HTR-8/SVneo (cell line): ENCODE measurements around the gene PKP1.
A peak's percentile ranks its signal among the peaks of the same experiment; 100 is the strongest.
"Not testable (repeated sequence)": the region's sequence is repeated elsewhere in the genome, so short reads cannot be mapped to it uniquely, and the experiment has no call there.

Source experiments
- DNase-seq: peaks from one replicate; pipeline ENCODE4 v3.0.0; 2011; ENCODE audit warnings: low spot score, mixed read lengths; ENCODE audit not compliant: insufficient read length
- FAIRE-seq: peaks from 2 replicates; lab custom pipeline; 2011; peaks lifted over from hg19 to GRCh38; lab: Jason Lieb, UNC

Gene PKP1, protein sequence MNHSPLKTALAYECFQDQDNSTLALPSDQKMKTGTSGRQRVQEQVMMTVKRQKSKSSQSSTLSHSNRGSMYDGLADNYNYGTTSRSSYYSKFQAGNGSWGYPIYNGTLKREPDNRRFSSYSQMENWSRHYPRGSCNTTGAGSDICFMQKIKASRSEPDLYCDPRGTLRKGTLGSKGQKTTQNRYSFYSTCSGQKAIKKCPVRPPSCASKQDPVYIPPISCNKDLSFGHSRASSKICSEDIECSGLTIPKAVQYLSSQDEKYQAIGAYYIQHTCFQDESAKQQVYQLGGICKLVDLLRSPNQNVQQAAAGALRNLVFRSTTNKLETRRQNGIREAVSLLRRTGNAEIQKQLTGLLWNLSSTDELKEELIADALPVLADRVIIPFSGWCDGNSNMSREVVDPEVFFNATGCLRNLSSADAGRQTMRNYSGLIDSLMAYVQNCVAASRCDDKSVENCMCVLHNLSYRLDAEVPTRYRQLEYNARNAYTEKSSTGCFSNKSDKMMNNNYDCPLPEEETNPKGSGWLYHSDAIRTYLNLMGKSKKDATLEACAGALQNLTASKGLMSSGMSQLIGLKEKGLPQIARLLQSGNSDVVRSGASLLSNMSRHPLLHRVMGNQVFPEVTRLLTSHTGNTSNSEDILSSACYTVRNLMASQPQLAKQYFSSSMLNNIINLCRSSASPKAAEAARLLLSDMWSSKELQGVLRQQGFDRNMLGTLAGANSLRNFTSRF

GRCh38 chr1:201282931-201283829 is at the start of gene PKP1:
Gene PKP1, plus strand, starts transcription at chr1:201283506. Its CDS starts 197 bp downstream, at chr1:201283703.
- FAIRE-seq (no peak), DNase-seq (no peak)

- not testable (repeated sequence) for DNase-seq, FAIRE-seq
Measured at GRCh38 chr1:201239646-201240045, 43.7 kb upstream of the PKP1 start.

GRCh38 chr1:201240171-201240570 is 43.1 kb upstream of the PKP1 start:
- no peak for DNase-seq
- FAIRE-seq = no peak

- FAIRE-seq = no peak
- DNase-seq = no peak
Measured at GRCh38 chr1:201241736-201242135, 41.6 kb upstream of the PKP1 start.

GRCh38 chr1:201245082-201245481 is 38.2 kb upstream of the PKP1 start:
- DNase-seq (no peak), FAIRE-seq (no peak)

- FAIRE-seq (no peak), DNase-seq (no peak)
Measured at GRCh38 chr1:201248721-201249559, 34.4 kb upstream of the PKP1 start.

- FAIRE-seq (no peak), DNase-seq (no peak)
Measured at GRCh38 chr1:201250326-201251011, 32.8 kb upstream of the PKP1 start.

- no peak for DNase-seq
- no peak for FAIRE-seq
Measured at GRCh38 chr1:201251411-201251810, 31.9 kb upstream of the PKP1 start.

- no peak for DNase-seq
- no peak for FAIRE-seq
Measured at GRCh38 chr1:201251851-201252430, 31.4 kb upstream of the PKP1 start.

DNA sequence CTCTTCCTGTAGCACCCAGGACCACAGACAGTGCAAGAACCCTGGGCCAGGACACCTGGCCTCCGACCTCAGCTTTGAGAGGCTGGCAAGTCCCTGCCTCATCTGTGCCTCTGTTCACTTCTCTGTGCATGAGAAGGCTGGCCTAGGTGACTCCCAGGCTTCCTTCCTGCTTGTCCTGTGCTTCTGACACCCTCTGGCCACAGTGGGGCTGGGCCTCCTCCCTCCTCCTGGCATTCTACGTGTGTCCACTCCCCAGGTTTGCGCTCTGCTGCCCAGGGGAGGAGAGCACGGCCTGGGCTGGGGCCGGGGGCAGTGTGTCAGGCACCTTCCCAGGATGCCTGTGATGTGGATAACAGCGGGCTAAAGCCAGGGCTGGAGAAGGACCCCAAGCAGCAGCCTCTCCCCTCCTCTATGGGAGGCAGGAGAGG is 30.3 kb upstream of the PKP1 start:
- no peak for FAIRE-seq
- DNase-seq = no peak

GRCh38 chr1:201253411-201253810 is 29.9 kb upstream of the PKP1 start:
- no peak for FAIRE-seq

DNA sequence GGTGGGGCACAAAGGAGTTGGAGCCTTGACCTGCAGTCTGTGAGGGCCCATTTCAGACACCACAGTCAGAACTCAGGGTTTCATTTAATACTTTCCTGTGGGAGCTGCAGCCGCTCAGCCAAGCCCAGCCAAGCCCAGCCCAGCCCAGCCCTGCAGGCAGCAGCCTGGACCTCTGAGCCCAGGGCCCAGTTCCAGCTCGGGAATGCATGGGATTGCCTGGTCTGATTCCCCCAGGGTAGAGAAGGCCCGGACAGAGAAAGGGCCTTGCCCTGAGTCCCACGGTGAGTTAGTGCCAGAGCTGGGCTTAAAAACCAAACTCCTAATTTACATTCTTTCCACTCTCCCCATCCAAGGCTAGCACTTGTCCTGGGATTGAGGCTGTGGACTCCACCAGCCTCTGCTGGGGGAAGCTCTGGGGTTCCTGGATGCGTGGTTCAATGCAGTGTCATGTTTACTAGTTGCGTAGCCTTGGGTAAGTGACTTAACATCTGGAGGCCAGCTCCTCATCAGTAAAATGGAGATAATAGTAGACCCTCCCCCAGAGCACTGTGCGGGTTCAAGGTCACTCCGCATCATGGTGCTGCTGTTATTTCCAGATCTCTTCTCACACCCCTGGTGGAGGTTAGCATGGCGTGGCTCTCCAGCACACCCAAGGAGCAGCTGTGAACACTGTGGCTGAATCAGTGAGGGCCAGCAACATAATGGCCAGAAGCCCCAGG is 29.2 kb upstream of the PKP1 start:
- DNase-seq (no peak), FAIRE-seq (no peak)

More at GRCh38 chr1:201253411-201253810, 29.9 kb upstream of the PKP1 start:
- DNase-seq = no peak

DNA sequence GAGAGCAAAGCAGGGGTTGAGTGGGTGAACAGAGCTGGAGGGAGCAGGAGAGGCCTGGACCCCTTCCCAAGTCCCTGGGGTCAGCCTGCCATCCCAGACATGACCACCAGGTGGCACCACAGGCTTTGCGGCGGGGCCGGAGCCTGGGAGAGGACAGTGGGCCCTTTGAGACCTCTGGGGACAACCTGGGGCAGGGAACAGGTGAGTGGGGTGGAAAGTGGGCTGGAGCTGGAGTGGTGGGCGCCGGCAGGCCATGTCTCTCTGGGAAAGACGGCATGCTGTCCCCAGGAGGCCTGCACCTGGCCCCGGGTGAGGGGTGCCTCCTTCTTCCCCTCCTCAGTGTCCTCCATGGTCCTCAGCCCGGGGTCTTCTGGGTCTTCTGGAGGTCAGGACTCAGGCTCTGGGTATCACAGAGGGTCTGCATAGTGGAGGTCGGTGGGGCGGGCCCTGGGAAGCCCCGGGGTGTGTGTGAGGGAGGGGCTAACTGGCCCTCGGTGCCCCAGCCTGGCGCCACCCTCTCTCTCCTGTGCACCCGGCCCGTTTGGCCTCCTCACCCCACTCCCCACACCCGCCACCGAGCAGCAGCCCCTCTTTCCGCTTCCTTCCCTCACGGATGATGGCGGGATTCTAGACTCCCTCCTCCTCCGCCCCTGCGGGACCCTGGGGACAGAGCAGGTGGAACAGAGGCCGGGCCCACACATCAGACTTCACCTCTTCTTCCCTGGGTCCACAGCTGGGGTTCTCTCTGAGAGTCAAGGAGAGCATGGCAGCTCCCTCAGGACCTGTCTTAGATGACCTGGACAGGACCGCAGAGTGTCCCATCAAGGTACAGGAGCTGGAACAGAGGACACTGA is 28.5 kb upstream of the PKP1 start:
- no peak for FAIRE-seq
- peak; percentile 86 for DNase-seq

DNA sequence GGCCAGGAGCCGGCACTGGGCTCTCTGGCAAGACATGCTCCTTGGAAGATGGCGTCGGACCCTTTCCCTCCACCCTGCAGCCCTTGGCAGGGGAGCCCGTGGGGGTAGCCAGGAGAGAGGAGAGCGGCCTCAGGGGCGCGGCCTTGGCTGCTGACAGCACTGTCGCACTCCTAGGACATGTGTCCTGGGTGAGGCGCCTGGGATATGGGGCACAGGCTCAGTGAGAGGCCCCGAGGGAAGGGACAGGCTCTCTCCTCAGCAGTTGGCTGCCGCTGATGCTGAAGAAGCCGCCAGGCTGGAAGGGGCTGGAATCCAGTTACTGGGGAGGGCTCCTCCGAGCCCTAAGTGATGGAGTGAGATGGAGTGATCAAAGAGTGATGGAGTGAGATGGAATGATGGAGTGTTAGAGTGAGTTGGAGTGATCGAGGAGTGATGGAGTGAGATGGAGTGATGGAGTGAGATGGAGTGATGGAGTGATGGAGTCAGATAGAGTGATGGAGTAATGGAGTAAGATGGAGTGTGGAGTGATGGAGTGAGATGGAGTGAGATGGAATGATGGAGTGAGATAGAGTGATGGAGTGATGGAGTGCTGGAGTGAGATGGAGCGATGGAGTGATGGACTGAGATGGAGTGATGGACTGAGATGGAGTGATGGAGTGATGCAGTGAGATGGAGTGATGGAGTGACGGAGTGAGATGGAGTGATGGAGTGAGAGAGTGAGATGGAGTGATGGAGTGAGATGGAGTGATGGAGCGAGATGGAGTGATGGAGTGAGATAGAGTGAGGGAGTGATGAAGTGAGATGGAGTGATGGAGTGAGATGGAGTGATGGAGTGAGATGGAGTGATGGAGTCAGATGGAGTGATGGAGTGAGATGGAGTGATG is 27.6 kb upstream of the PKP1 start:
- FAIRE-seq (no peak), DNase-seq (no peak)

GRCh38 chr1:201258132-201258531 is 25.2 kb upstream of the PKP1 start:
- not testable (repeated sequence) for DNase-seq, FAIRE-seq

GRCh38 chr1:201258763-201259230 is 24.5 kb upstream of the PKP1 start:
- FAIRE-seq (no peak), DNase-seq (no peak)
